Loucy (cell line): Measurements from ENCODE around the gene RNASET2.

Experiments
- H2AFZ ChIP-seq: fragments of 200-600 bp; sonication (generic); 2 replicates; pipeline ENCODE4 v1.6.0; 2016; ENCODE audit warnings: antibody characterized with exemption, mild to moderate bottlenecking, low read length, moderate library complexity
- H3F3A ChIP-seq: fragments of 200-600 bp; 2 replicates; pipeline ENCODE4 v1.6.0; 2016; ENCODE audit warnings: antibody characterized with exemption, low read depth, mild to moderate bottlenecking
- H3K27me3 ChIP-seq: fragments of 200-600 bp; sonication (generic); 2 replicates; pipeline ENCODE4 v1.6.1; 2014; ENCODE audit warnings: low read length, mild to moderate bottlenecking; ENCODE audit not compliant: insufficient read depth, poor library complexity, severe bottlenecking
- H3K36me3 ChIP-seq: fragments of 200-600 bp; sonication (generic); 2 replicates; pipeline ENCODE4 v1.6.1; 2016; ENCODE audit warnings: low read length; ENCODE audit not compliant: insufficient read depth
- H3K4me1 ChIP-seq: fragments of 200-600 bp; sonication (generic); 2 replicates; pipeline ENCODE4 v1.5.1; 2014; ENCODE audit warnings: low read length, mild to moderate bottlenecking; ENCODE audit not compliant: insufficient read depth, poor library complexity, severe bottlenecking
- H3K4me2 ChIP-seq: fragments of 200-600 bp; sonication (generic); 2 replicates; pipeline ENCODE4 v1.6.0; 2014; ENCODE audit warnings: antibody characterized with exemption, low read length, low read depth, mild to moderate bottlenecking; ENCODE audit not compliant: poor library complexity, severe bottlenecking
- H3K4me3 ChIP-seq: fragments of 200-600 bp; sonication (generic); 2 replicates; pipeline ENCODE4 v1.5.1; 2014; ENCODE audit warnings: low read length, mild to moderate bottlenecking, mixed read lengths; ENCODE audit not compliant: poor library complexity, severe bottlenecking
- H3K79me2 ChIP-seq: fragments of 200-600 bp; sonication (generic); 2 replicates; pipeline ENCODE4 v1.6.1; 2014; ENCODE audit warnings: low read length; ENCODE audit not compliant: insufficient read depth
- H3K9ac ChIP-seq: fragments of 200-600 bp; sonication (generic); 2 replicates; pipeline ENCODE4 v1.6.0; 2014; ENCODE audit warnings: mild to moderate bottlenecking, low read depth, low read length, moderate library complexity; ENCODE audit not compliant: poor library complexity, severe bottlenecking
- H3K9me2 ChIP-seq: fragments of 200-600 bp; sonication (generic); replicated peaks from 2 replicates; pipeline ENCODE4 v1.6.1; 2016; ENCODE audit warnings: low read depth, low read length, mixed read lengths
- H3K9me3 ChIP-seq: fragments of 200-600 bp; sonication (generic); 2 replicates; pipeline ENCODE4 v1.6.1; 2014; ENCODE audit warnings: mild to moderate bottlenecking, antibody characterized with exemption, low read length, low read depth; ENCODE audit not compliant: insufficient read depth
- H4K20me1 ChIP-seq: fragments of 200-600 bp; sonication (generic); 2 replicates; pipeline ENCODE4 v1.6.0; 2014; ENCODE audit warnings: antibody characterized with exemption, low read length, mild to moderate bottlenecking; ENCODE audit not compliant: insufficient read depth, poor library complexity, severe bottlenecking
- EZH2phosphoT487 ChIP-seq: fragments of 200-600 bp; IDR thresholded peaks from 2 replicates; pipeline ENCODE4 v1.6.1; 2018; ENCODE audit warnings: antibody characterized with exemption, mild to moderate bottlenecking, moderate library complexity, borderline replicate concordance
- TF ChIP-seq, protein P1 (sequence below): fragments of 200-600 bp; sonication (generic); conservative IDR thresholded peaks from 2 replicates; pipeline ENCODE4 v1.5.1; 2014; ENCODE audit warnings: mild to moderate bottlenecking, antibody characterized with exemption, low read length

The RNASET2 gene

DNA sequence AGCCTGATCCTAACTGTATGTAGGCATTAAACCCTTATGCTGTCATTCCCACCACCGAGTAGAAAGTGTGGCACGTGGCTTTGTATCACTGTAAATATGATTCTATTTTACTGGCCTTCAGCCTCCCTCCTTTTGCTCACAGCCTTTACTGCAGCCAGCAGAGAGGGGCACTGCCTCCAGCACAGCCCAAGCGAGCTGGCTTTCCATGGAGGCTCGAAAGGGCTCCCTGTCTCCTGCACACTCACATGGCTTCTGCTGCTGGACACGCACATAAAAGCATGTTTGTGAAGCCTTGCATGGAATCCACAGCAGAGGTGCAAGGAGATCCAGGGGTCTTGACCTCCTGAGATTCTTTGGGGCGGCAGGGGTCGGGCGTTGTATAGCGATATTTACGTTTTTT is 51.3 kb downstream of the RNASET2 start:
- H4K20me1 ChIP-seq = no peaks in the 10 kb centered on the region
- H3K36me3 ChIP-seq = no peaks in the 10 kb centered on the region
- no peak overlapping the region for H2AFZ ChIP-seq
- TF ChIP-seq, protein P1, sequence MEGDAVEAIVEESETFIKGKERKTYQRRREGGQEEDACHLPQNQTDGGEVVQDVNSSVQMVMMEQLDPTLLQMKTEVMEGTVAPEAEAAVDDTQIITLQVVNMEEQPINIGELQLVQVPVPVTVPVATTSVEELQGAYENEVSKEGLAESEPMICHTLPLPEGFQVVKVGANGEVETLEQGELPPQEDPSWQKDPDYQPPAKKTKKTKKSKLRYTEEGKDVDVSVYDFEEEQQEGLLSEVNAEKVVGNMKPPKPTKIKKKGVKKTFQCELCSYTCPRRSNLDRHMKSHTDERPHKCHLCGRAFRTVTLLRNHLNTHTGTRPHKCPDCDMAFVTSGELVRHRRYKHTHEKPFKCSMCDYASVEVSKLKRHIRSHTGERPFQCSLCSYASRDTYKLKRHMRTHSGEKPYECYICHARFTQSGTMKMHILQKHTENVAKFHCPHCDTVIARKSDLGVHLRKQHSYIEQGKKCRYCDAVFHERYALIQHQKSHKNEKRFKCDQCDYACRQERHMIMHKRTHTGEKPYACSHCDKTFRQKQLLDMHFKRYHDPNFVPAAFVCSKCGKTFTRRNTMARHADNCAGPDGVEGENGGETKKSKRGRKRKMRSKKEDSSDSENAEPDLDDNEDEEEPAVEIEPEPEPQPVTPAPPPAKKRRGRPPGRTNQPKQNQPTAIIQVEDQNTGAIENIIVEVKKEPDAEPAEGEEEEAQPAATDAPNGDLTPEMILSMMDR = no peak
- TF ChIP-seq EZH2phosphoT487 = no peak
- H3K9me2 ChIP-seq = no peaks in the 10 kb centered on the region
- no peaks in the 10 kb centered on the region for H3K79me2 ChIP-seq
- H3K9ac ChIP-seq = no peak overlapping the region
- no peaks in the 10 kb centered on the region for H3K27me3 ChIP-seq
- H3F3A ChIP-seq = no peaks in the 10 kb centered on the region
- H3K4me2 ChIP-seq = no peak overlapping the region
- H3K4me3 ChIP-seq = no peak overlapping the region
- H3K4me1 ChIP-seq = no peaks in the 10 kb centered on the region
- H3K9me3 ChIP-seq = no peaks in the 10 kb centered on the region

DNA sequence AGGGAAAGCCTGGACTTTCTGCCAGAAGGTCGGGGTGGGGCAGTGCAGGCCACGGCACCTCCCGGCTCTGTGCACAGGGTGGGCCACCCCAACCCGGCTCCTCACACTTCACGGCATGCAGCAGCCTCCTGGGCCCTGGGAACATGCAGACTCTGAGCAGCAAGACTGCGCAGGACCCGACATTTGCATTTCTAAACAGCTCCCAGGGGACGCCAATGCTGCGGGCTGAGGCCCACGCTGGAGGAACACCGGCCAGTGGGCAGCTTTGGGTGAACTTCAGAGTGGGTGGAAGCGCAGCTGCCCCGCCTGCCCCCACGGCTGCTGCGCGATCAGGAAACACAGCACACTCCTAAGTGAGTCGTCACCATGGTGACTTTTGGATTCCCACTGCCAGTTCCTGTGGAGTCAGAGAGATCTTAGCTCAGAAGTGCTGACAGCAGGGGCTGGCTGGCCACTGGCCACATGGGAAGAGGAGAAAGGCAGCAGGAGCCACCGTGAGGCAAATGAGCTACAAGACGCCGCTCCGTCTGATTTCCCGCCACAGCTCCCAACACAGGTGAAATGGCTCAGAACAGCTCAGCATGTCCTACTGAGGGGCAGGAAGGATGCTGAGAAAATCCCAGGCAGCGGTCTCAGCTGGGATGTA is 52.1 kb downstream of the RNASET2 start:
- Histone ChIP-seq H3K4me1 (no peaks in the 10 kb centered on the region), H3K79me2 (no peaks in the 10 kb centered on the region), H3K9me3 (no peaks in the 10 kb centered on the region), H3F3A (no peaks in the 10 kb centered on the region), H3K27me3 (no peaks in the 10 kb centered on the region), H3K4me3 (no peak overlapping the region), H3K36me3 (no peaks in the 10 kb centered on the region), H3K9ac (no peak overlapping the region), H3K4me2 (no peak overlapping the region), H2AFZ (no peak overlapping the region), H3K9me2 (no peaks in the 10 kb centered on the region), H4K20me1 (no peaks in the 10 kb centered on the region)
- TF ChIP-seq EZH2phosphoT487 = no peak
- TF ChIP-seq, protein P1 = no peak

DNA sequence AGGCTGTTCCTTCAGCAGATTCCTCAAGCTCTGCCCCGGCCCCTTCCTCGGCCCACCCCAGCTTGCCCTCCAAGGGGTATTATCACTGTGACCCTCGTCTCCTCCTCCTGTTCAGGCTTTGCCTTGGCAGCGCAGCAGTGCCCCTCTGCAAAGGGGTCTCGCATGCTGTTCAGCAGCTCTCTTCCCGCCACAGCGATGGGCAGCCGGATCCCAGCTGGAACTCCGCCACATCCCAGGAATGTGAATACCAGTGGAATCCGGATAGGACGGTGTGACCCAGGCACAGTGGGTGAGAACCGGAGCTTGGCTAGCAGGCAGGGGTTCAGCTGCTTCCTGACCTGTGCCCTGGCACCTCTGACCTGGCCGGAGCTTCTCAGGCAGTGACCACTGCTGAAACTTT is 52.9 kb downstream of the RNASET2 start:
- no peaks in the 10 kb centered on the region for H3K36me3 ChIP-seq
- no peaks in the 10 kb centered on the region for H3K9me2 ChIP-seq
- H3K4me1 ChIP-seq = no peaks in the 10 kb centered on the region
- TF ChIP-seq, protein P1 = no peak
- no peak for TF ChIP-seq EZH2phosphoT487
- H3K4me2 ChIP-seq = no peak overlapping the region
- no peak overlapping the region for H2AFZ ChIP-seq
- H3K9ac ChIP-seq = no peak overlapping the region
- H3K27me3 ChIP-seq = no peaks in the 10 kb centered on the region
- no peaks in the 10 kb centered on the region for H3K79me2 ChIP-seq
- H3K9me3 ChIP-seq = no peaks in the 10 kb centered on the region
- no peaks in the 10 kb centered on the region for H3F3A ChIP-seq
- no peak overlapping the region for H3K4me3 ChIP-seq
- no peaks in the 10 kb centered on the region for H4K20me1 ChIP-seq
